Stomach (tissue), 9 donors: Measurements from ENCODE around the gene INSRR. TPM values are rescaled to one million over a fixed set of nuclear protein-coding genes. Genes with fewer than 3 reads are reported as not detected.

Experiments
- DNase-seq, 2 donors: peaks; one replicate each; pipeline versions ENCODE4 v3.0.0 to v3.0.0-alpha.2; 2013 to 2019
- H3K27ac ChIP-seq, 5 donors: fragments of 200-600 bp in 4 of 5; sonication (generic) in 4 of 5; one replicate each; pipeline ENCODE4 v1.5.1; 2013 to 2019; ENCODE audit warnings: mild to moderate bottlenecking in 1 of 5, moderate library complexity in 1 of 5
- H3K27me3 ChIP-seq, 3 donors: fragments of 200-600 bp; sonication (generic); one replicate each; pipeline ENCODE4 v1.5.1; 2017 to 2019; ENCODE audit warnings: mixed run types in 1 of 3
- H3K36me3 ChIP-seq, 4 donors: fragments of 200-600 bp; sonication (generic); 1 replicate in 3 of 4; 2 replicates in 1 of 4; pipeline ENCODE4 v1.5.1; 2016 to 2019
- H3K4me1 ChIP-seq, 4 donors: fragments of 200-600 bp; sonication (generic); one replicate each; pipeline ENCODE4 v1.5.1; 2016 to 2019
- H3K4me3 ChIP-seq, 4 donors: fragments of 200-600 bp; sonication (generic) in 3 of 4; one replicate each; pipeline ENCODE4 v1.5.1; 2016 to 2019; ENCODE audit warnings: mild to moderate bottlenecking in 1 of 4
- H3K9me3 ChIP-seq, 4 donors: fragments of 200-600 bp; sonication (generic); one replicate each; pipeline ENCODE4 v1.5.1; 2016 to 2019
- CTCF ChIP-seq, 7 experiments: fragments of 450-650 bp in 4 of 7; fragments of 200-600 bp in 3 of 7; sonication (generic) in 3 of 7; IDR thresholded peaks; one replicate each; pipeline ENCODE4 v1.5.1; 2016 to 2019; ENCODE audit warnings: antibody characterized with exemption in 7 of 7, control low read depth in 2 of 7, mild to moderate bottlenecking in 1 of 7
- EP300 ChIP-seq: sonication (generic); formaldehyde crosslinking; IDR thresholded peaks from one replicate; pipeline ENCODE4 v1.6.1; 2017; ENCODE audit warnings: antibody characterized with exemption
- POLR2A ChIP-seq, 4 donors: fragments of 450-650 bp; IDR thresholded peaks; one replicate each; pipeline ENCODE4 v1.6.1; 2016; ENCODE audit warnings: antibody characterized with exemption in 4 of 4, control low read depth in 2 of 4, mild to moderate bottlenecking in 1 of 4, moderate library complexity in 1 of 4
- POLR2AphosphoS5 ChIP-seq, 3 donors: sonication (generic); formaldehyde crosslinking; IDR thresholded peaks; one replicate each; pipeline ENCODE4 v1.6.1; 2016; ENCODE audit warnings: antibody characterized with exemption in 3 of 3
- WGBS, 5 donors: extraction: QIAGEN DNeasy Blood & Tissue Kit in 3 of 5; methylation state at CpG; one replicate each; pipeline versions ENCODE4 v1.1.5 to v1.1.7; 2013 to 2018; 5-methylcytosine and 5-hydroxymethylcytosine counted together
- intact Hi-C: fragments of 100-400 bp; cut with DNase I; formaldehyde crosslinking; loops from one replicate; pipeline ENCODE4 v1.15.1; 2023; ENCODE audit warnings: low total_unique reads
- polyA plus RNA-seq, 3 donors: library from polyadenylated mRNA; stranded (reverse); fragments of 200-250 nt; gene quantifications; one replicate each; pipeline ENCODE4 v1.2.3, GENCODE V29; 2013
- total RNA-seq, 5 donors: library from RNA; depleted of rRNA; stranded (reverse); fragments of >200 nt; gene quantifications; one replicate each; pipeline versions ENCODE4 v1.1.0 to v1.2.3, GENCODE V29; 2014 to 2016
- donor health status: healthy with polysubstance abuse.
- donor health status: Bipolar disorder and iron deficiency.
- donor health status: healthy.

Gene INSRR
- total and polyA plus RNA-seq, 8 donors = 0.15 to 0.75 (median 0.29) TPM; not detected in 3

DNA sequence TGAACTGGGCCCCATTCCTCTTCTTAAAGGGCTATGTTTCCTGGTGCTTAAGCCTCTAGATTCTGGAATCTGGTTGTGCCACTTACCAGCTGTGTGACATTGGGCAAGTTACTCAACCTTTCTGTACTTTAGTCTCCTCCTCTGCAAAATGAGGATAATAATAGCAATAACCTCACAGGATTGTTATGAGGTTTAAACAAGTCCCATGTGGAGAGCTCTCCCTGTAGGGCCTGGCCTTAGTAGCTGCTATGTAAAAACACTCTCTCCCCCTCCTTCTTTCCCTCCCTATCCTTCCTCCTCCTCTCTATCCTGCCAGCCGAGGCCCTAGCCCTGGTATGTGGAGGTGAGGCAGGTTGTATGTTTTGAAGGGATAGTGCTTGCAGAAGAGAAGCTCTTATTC, 26.4 kb upstream of the INSRR start:
- intact Hi-C loops = no loop called here
- H3K36me3 ChIP-seq = no peaks in the 10 kb centered on the region
- H3K9me3 ChIP-seq = no peaks in the 10 kb centered on the region
- H3K27me3 ChIP-seq = peaks cover 0 to 85% (median 25%) of the 10 kb centered on the region in 3 donors
- DNase-seq = no peak
- H3K4me1 ChIP-seq = peaks cover 0 to 5% (median 2%) of the 10 kb centered on the region in 4 donors
- no peak overlapping the region for H3K4me3 ChIP-seq
- WGBS, 5 donors = 14 to 34% (median 20%) methylated on average over 1 of the region's 1 CpG
- no peak for TF ChIP-seq EP300
- no peak for TF ChIP-seq POLR2AphosphoS5 (IDR thresholded peaks at IDR 0.05)
- TF ChIP-seq POLR2A (IDR thresholded peaks at IDR 0.05) = no peak
- no peak overlapping the region for H3K27ac ChIP-seq

DNA sequence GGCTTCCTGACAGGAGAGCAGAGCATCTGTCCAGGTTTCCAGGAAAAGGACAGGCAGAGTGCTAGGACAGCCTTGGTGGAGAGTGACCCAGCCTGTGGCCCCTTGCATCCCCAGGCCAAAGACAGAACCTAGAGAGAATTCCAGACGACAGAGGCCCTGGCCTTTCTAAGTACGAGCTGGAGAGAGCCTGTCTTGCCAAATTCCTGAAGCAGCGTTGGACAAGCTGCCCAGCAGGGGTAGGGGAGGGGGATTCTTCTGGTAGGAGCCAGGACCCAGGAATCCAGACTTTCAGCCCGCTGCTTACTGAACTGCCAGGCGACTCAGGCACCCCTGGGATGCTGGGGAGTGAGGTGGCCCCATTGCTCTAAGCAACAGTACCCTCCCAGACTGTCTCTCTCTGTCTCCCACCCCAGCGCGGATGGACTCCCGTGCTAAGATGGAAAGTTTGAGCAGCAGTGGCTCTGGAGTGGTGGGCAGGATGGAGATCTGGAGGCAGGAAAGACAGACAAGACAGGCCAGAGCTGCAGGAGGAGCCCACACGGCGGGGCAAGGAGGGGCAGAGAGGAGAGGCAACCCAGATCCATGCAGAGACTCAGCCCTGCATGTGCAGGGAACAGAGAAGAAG, 25.8 kb upstream of the INSRR start:
- no peaks in the 10 kb centered on the region for H3K36me3 ChIP-seq
- H3K27me3 ChIP-seq = peaks cover 0 to 92% (median 25%) of the 10 kb centered on the region in 3 donors
- WGBS, 5 donors = 54 to 71% (median 55%) methylated on average over 9 to 10 of the region's 10 CpGs
- no peaks in the 10 kb centered on the region for H3K4me1 ChIP-seq
- TF ChIP-seq CTCF (IDR thresholded peaks at IDR 0.05) (no peak), POLR2A (IDR thresholded peaks at IDR 0.05) (no peak), POLR2AphosphoS5 (IDR thresholded peaks at IDR 0.05) (no peak), EP300 (no peak)
- no peak overlapping the region for H3K4me3 ChIP-seq
- no peaks in the 10 kb centered on the region for H3K9me3 ChIP-seq
- no peak overlapping the region for H3K27ac ChIP-seq
- intact Hi-C loops = no loop called here
- DNase-seq = peak in 1 of 2 donors; percentile 51

GRCh38 chr1:156883919-156884318, 25.0 kb upstream of the INSRR start:
- Histone ChIP-seq H3K9me3 (no peaks in the 10 kb centered on the region), H3K36me3 (no peaks in the 10 kb centered on the region), H3K27ac (no peak overlapping the region), H3K4me1 (no peaks in the 10 kb centered on the region), H3K27me3 (peaks cover 0 to 99% (median 25%) of the 10 kb centered on the region in 3 donors), H3K4me3 (no peak overlapping the region)
- intact Hi-C loops = no loop called here
- WGBS, 5 donors = 52 to 66% (median 57%) methylated on average over 7 of the region's 7 CpGs
- no peak for DNase-seq
- TF ChIP-seq CTCF (IDR thresholded peaks at IDR 0.05) (no peak), POLR2AphosphoS5 (IDR thresholded peaks at IDR 0.05) (no peak)

- intact Hi-C loops = no loop called here
- H3K9me3 ChIP-seq = no peaks in the 10 kb centered on the region
- peaks cover 0 to 99% (median 21%) of the 10 kb centered on the region in 3 donors for H3K27me3 ChIP-seq
- no peak overlapping the region for H3K4me3 ChIP-seq
- WGBS, 5 donors = 67 to 79% (median 71%) methylated on average over 3 of the region's 3 CpGs
- H3K27ac ChIP-seq = no peak overlapping the region
- no peaks in the 10 kb centered on the region for H3K36me3 ChIP-seq
- no peaks in the 10 kb centered on the region for H3K4me1 ChIP-seq
- no peak for TF ChIP-seq EP300
- no peak for TF ChIP-seq POLR2A (IDR thresholded peaks at IDR 0.05)
- TF ChIP-seq CTCF (IDR thresholded peaks at IDR 0.05) = no peak
- no peak for TF ChIP-seq POLR2AphosphoS5 (IDR thresholded peaks at IDR 0.05)
- no peak for DNase-seq
Observed at GRCh38 chr1:156882543-156882942, 23.6 kb upstream of the INSRR start.

- no peaks in the 10 kb centered on the region for H3K36me3 ChIP-seq
- TF ChIP-seq POLR2AphosphoS5 (IDR thresholded peaks at IDR 0.05) = no peak
- no peak for TF ChIP-seq POLR2A (IDR thresholded peaks at IDR 0.05)
- TF ChIP-seq EP300 = no peak
- no peak for TF ChIP-seq CTCF (IDR thresholded peaks at IDR 0.05)
- no peak for DNase-seq
- no peak overlapping the region for H3K27ac ChIP-seq
- no peak overlapping the region for H3K4me3 ChIP-seq
- intact Hi-C loops = no loop called here
- 63 to 84% (median 71%) methylated on average over 4 of the region's 4 CpGs for WGBS, 5 donors
- peaks cover 0 to 99% (median 18%) of the 10 kb centered on the region in 3 donors for H3K27me3 ChIP-seq
- H3K4me1 ChIP-seq = no peaks in the 10 kb centered on the region
- no peaks in the 10 kb centered on the region for H3K9me3 ChIP-seq
Observed at GRCh38 chr1:156881663-156882062, 22.7 kb upstream of the INSRR start.
